GM19438 (cell line): Measurements from ENCODE around the gene FEM1B.

Experiments used
- ATAC-seq: cut with Tn5 transposase; IDR thresholded peaks from one replicate; pipeline ENCODE4 v1.9.1; 2021; ENCODE audit warnings: low read depth; ENCODE audit not compliant: unreplicated experiment

Gene FEM1B

GRCh38 chr15:68303134-68303533 is 25.6 kb downstream of the FEM1B start:
- no peak for ATAC-seq

GRCh38 chr15:68303560-68304436 is 26.3 kb downstream of the FEM1B start:
- ATAC-seq: no peak

GRCh38 chr15:68304589-68305337 is 27.2 kb downstream of the FEM1B start:
- no peak for ATAC-seq

GRCh38 chr15:68305420-68305871 is 27.9 kb downstream of the FEM1B start:
- no peak for ATAC-seq

- ATAC-seq: no peak
Observed at GRCh38 chr15:68307131-68307928, 29.8 kb downstream of the FEM1B start.

GRCh38 chr15:68309024-68309423 is 31.5 kb downstream of the FEM1B start:
- ATAC-seq: no peak

- no peak for ATAC-seq
Observed at GRCh38 chr15:68310178-68310803, 32.7 kb downstream of the FEM1B start.

- ATAC-seq: no peak
Observed at GRCh38 chr15:68310804-68311463, 33.4 kb downstream of the FEM1B start.

- no peak for ATAC-seq
Observed at GRCh38 chr15:68311464-68311835, 33.9 kb downstream of the FEM1B start.

- no peak for ATAC-seq
Observed at GRCh38 chr15:68311859-68312557, 34.5 kb downstream of the FEM1B start.

GRCh38 chr15:68312701-68313204 is 35.2 kb downstream of the FEM1B start:
- no peak for ATAC-seq

GRCh38 chr15:68313501-68314410 is 36.2 kb downstream of the FEM1B start:
- no peak for ATAC-seq

- no peak for ATAC-seq
Observed at GRCh38 chr15:68314563-68314962, 37.0 kb downstream of the FEM1B start.

GRCh38 chr15:68315035-68315434 is 37.5 kb downstream of the FEM1B start:
- no peak for ATAC-seq

GRCh38 chr15:68315495-68316031 is 38.0 kb downstream of the FEM1B start:
- no peak for ATAC-seq

GRCh38 chr15:68316061-68316804 is 38.7 kb downstream of the FEM1B start:
- ATAC-seq: no peak
